Measurements from ENCODE around the gene CHRM4.

- TF ChIP-seq GATA3 (IDR thresholded peaks at IDR 0.05; ENCODE audit: low read depth, low read length), result no peak
- no peak for TF ChIP-seq GATA2 (IDR thresholded peaks at IDR 0.05; ENCODE audit: low read depth, low read length)
Measured at GRCh38 chr11:46435679-46436078, 44.1 kb upstream of the CHRM4 start.

Measured in SH-SY5Y (cell line).